Upper lobe of left lung (tissue), 6 donors: ENCODE measurements around the gene CARMIL3. TPM values are rescaled to one million over a fixed set of nuclear protein-coding genes. Genes with fewer than 3 reads are reported as not detected.

Source experiments
- ATAC-seq, 2 donors: fragments of 200-7000 bp; cut with Tn5 transposase; one replicate each; pipeline ENCODE4 v1.9.1; 2022; ENCODE audit warnings: mild to moderate bottlenecking in 2 of 2, moderate library complexity in 2 of 2; ENCODE audit not compliant: low FRiP score in 2 of 2
- DNase-seq, 2 donors: peaks; one replicate each; pipeline ENCODE4 v3.0.0-alpha.2; 2019 to 2020
- H3K27ac ChIP-seq, 4 donors: fragments of 200-600 bp; sonication (generic); one replicate each; pipeline ENCODE4 v1.5.1; 2016 to 2019
- H3K27me3 ChIP-seq, 4 donors: fragments of 200-600 bp; sonication (generic); one replicate each; pipeline ENCODE4 v1.5.1; 2017 to 2019
- H3K36me3 ChIP-seq, 4 donors: fragments of 200-600 bp; sonication (generic); one replicate each; pipeline ENCODE4 v1.5.1; 2016 to 2019
- H3K4me1 ChIP-seq, 4 donors: fragments of 200-600 bp; sonication (generic); one replicate each; pipeline ENCODE4 v1.5.1; 2018 to 2019
- H3K4me3 ChIP-seq, 4 donors: fragments of 200-600 bp; sonication (generic); one replicate each; pipeline ENCODE4 v1.5.1; 2017 to 2019; ENCODE audit warnings: mild to moderate bottlenecking in 2 of 4, moderate library complexity in 1 of 4
- H3K9me3 ChIP-seq, 4 donors: fragments of 200-600 bp; sonication (generic); one replicate each; pipeline ENCODE4 v1.5.1; 2018 to 2019
- CTCF ChIP-seq, 6 experiments: fragments of 450-650 bp in 4 of 6; fragments of 200-600 bp in 2 of 6; sonication (generic) in 2 of 6; IDR thresholded peaks; one replicate each; pipeline ENCODE4 v1.5.1; 2016 to 2019; ENCODE audit warnings: antibody characterized with exemption in 6 of 6
- EP300 ChIP-seq, 4 donors: sonication (generic); formaldehyde crosslinking; IDR thresholded peaks; one replicate each; pipeline ENCODE4 v1.5.1; 2017; ENCODE audit warnings: antibody characterized with exemption in 4 of 4, control low read depth in 2 of 4
- POLR2A ChIP-seq, 4 donors: fragments of 450-650 bp; IDR thresholded peaks; one replicate each; pipeline ENCODE4 v1.5.1; 2016 to 2017; ENCODE audit warnings: antibody characterized with exemption in 4 of 4, mild to moderate bottlenecking in 2 of 4
- POLR2AphosphoS5 ChIP-seq, 2 donors: sonication (generic); formaldehyde crosslinking; IDR thresholded peaks; one replicate each; pipeline ENCODE4 v1.5.1; 2017; ENCODE audit warnings: antibody characterized with exemption in 2 of 2
- WGBS, 2 donors: methylation state at CpG; one replicate each; pipeline ENCODE4 v1.1.5; 2017 to 2018; 5-methylcytosine and 5-hydroxymethylcytosine counted together
- total RNA-seq, 6 donors: library from RNA; depleted of rRNA in 4 of 6; stranded (reverse); fragments of >200 nt in 4 of 6; gene quantifications; one replicate each; pipeline versions ENCODE4 v1.1.0 to v1.2.1, GENCODE V29; 2016 to 2021
- donor health status: DM: no; HTN: no; CAD: no; lungs with moderate emphysema.
- donor health status: DM: no; HTN: yes; CAD: no; lungs with severe emphysema.

CARMIL3 gene
- total RNA-seq, 6 donors from 2014 or later: 0.39 to 15.7 (median 1.2) TPM

- peaks cover 0 to 1% (median 0%) of the 10 kb centered on the region in 4 donors for H3K27me3 ChIP-seq
- TF ChIP-seq POLR2AphosphoS5 (IDR thresholded peaks at IDR 0.05): no peak
- no peak for TF ChIP-seq EP300 (IDR thresholded peaks at IDR 0.05)
- TF ChIP-seq POLR2A (IDR thresholded peaks at IDR 0.05): no peak
- TF ChIP-seq CTCF (IDR thresholded peaks at IDR 0.05): no peak
- ATAC-seq (no peak), DNase-seq (peak in 1 of 2 donors; percentile 9)
- H3K27ac ChIP-seq: no peak overlapping the region
- WGBS, 2 donors: 46 to 61% methylated on average over 13 to 20 of the region's 20 CpGs
- H3K36me3 ChIP-seq: no peaks in the 10 kb centered on the region
- no peaks in the 10 kb centered on the region for H3K9me3 ChIP-seq
- H3K4me1 ChIP-seq: peaks cover 14 to 20% (median 17%) of the 10 kb centered on the region in 4 donors
- H3K4me3 ChIP-seq: peak overlapping the region in 3 of 4 donors; percentile 62 to 93 (median 80)
These were observed 1.1 kb downstream of the CARMIL3 start for GRCh38 chr14:24052656-24053547.

DNA sequence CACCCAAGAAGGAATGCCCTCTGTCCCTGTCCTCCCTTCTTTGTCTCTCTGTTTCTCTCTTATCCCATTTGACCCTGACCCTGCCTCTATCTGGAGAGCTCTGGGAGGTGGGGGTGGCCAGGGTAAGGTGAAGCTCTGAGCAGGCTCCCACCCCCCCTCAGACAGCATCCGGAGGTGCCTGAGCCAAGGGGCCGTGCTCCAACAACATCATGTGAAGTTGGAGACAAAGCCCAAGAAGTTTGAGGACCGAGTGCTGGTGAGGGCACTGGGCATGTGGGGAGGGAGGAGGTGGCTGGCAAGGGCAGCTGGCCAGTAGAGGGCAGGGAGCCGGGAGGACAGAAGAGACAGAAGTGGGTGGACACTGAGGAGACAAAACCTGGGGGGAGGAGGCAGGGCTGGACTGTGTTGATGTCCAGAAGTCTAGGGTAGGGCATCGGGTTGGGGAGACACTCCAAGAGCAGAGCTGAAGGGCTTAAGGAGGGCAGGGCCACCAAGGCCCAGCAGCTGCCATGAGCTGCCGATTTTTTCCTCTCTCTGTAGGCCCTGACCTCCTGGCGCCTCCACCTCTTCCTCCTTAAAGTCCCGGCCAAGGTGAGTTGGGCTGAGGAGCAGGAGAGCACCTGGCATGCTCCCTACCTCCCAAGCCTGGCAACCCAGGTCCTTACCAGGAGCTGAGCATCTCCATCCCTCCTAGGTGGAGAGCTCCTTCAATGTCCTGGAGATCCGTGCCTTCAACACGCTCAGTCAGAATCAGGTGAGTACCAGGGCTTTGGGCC, 1.9 kb downstream of the CARMIL3 start:
- ATAC-seq: no peak
- Histone ChIP-seq H3K27me3 (peaks cover 0 to 1% (median 0%) of the 10 kb centered on the region in 4 donors), H3K9me3 (no peaks in the 10 kb centered on the region), H3K27ac (no peak overlapping the region), H3K4me1 (peaks cover 14 to 22% (median 18%) of the 10 kb centered on the region in 4 donors), H3K4me3 (no peak overlapping the region), H3K36me3 (no peaks in the 10 kb centered on the region)
- TF ChIP-seq EP300 (IDR thresholded peaks at IDR 0.05) (no peak), CTCF (IDR thresholded peaks at IDR 0.05) (no peak), POLR2A (IDR thresholded peaks at IDR 0.05) (no peak), POLR2AphosphoS5 (IDR thresholded peaks at IDR 0.05) (no peak)
- 76 to 83% methylated on average over 8 to 10 of the region's 10 CpGs for WGBS, 2 donors
- peak in 1 of 2 donors; percentile 10 for DNase-seq

GRCh38 chr14:24054324-24054641, 2.5 kb downstream of the CARMIL3 start:
- ATAC-seq (no peak), DNase-seq (peak in 1 of 2 donors; percentile 10)
- H3K4me1 ChIP-seq: peaks cover 14 to 22% (median 18%) of the 10 kb centered on the region in 4 donors
- TF ChIP-seq POLR2A (IDR thresholded peaks at IDR 0.05) (no peak), CTCF (IDR thresholded peaks at IDR 0.05) (no peak), POLR2AphosphoS5 (IDR thresholded peaks at IDR 0.05) (no peak), EP300 (IDR thresholded peaks at IDR 0.05) (no peak)
- H3K36me3 ChIP-seq: no peaks in the 10 kb centered on the region
- H3K27me3 ChIP-seq: peaks cover 0 to 1% (median 0%) of the 10 kb centered on the region in 4 donors
- no peak overlapping the region for H3K27ac ChIP-seq
- 93 to 96% methylated on average over 3 to 6 of the region's 6 CpGs for WGBS, 2 donors
- H3K4me3 ChIP-seq: no peak overlapping the region
- H3K9me3 ChIP-seq: no peaks in the 10 kb centered on the region

DNA sequence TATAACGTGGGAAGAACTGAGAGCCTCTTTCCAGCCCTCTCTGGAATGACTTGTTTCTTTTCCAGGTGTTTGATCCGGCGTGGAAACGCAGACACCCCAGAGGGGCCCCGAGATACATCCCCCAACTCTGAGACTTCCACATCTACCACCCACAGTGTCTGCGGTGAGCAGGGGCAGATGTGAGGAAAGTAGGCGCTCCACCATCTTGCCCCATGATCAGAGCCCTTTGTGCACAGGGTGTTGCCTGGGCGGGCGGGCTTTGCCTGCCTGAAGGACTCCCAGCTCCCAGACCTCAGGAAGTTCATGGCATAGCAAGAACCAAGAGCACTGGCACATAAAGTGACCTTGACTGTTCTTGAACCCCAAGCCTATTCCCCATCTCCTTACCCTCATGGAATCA, 2.8 kb downstream of the CARMIL3 start:
- Histone ChIP-seq H3K9me3 (no peaks in the 10 kb centered on the region), H3K4me3 (no peak overlapping the region), H3K36me3 (no peaks in the 10 kb centered on the region), H3K4me1 (peaks cover 14 to 22% (median 18%) of the 10 kb centered on the region in 4 donors), H3K27ac (no peak overlapping the region), H3K27me3 (peaks cover 0 to 1% (median 0%) of the 10 kb centered on the region in 4 donors)
- TF ChIP-seq CTCF (IDR thresholded peaks at IDR 0.05) (no peak), EP300 (IDR thresholded peaks at IDR 0.05) (no peak), POLR2A (IDR thresholded peaks at IDR 0.05) (no peak), POLR2AphosphoS5 (IDR thresholded peaks at IDR 0.05) (no peak)
- DNase-seq: peak in 1 of 2 donors; percentile 9
- no peak for ATAC-seq
- WGBS, 2 donors: 91 to 96% methylated on average over 6 to 9 of the region's 9 CpGs
